SK-N-SH (cell line): ENCODE results near the gene METTL24. TPM values are rescaled to one million over a fixed set of nuclear protein-coding genes. Genes with fewer than 3 reads are reported as not detected.

Experiments used
- CTCF ChIA-PET: fragments of 300-600, 350-600 bp; formaldehyde crosslinking; extraction: SDS; loops from one replicate; lab custom pipeline; 2021; lab: Yijun Ruan, JAX
- POLR2A ChIA-PET: fragments of 350-600 bp; sonication (Branson Sonifier 250); formaldehyde crosslinking; extraction: SDS; loops from one replicate; lab custom pipeline; 2020; ENCODE audit warnings: antibody characterized with exemption, inconsistent platforms; lab: Yijun Ruan, JAX
- DNase-seq: peaks from one replicate; pipeline ENCODE4 v3.0.0; 2012
- H2AFZ ChIP-seq: fragments of 200-600 bp; sonication (generic); 2 replicates; pipeline ENCODE4 v1.8.1; 2016; ENCODE audit warnings: antibody characterized with exemption, mild to moderate bottlenecking, low read depth
- H3F3A ChIP-seq: fragments of 200-600 bp; sonication (generic); replicated peaks from 2 replicates; pipeline ENCODE3; 2016; ENCODE audit warnings: antibody characterized with exemption, mild to moderate bottlenecking; ENCODE audit not compliant: insufficient read depth
- H3K27ac ChIP-seq, 2 experiments: fragments of 200-500 bp in 1 of 2; fragments of 200-600 bp in 1 of 2; sonication (Bioruptor generic) in 1 of 2; sonication (generic), shearing (Covaris generic) in 1 of 2; 2 replicates each; pipeline versions ENCODE4 v1.5.1 to v1.6.1; 2014 to 2016; ENCODE audit warnings: low read depth in 2 of 2, inconsistent platforms in 1 of 2, low read length in 1 of 2, mild to moderate bottlenecking in 1 of 2, mixed read lengths in 1 of 2
- H3K27me3 ChIP-seq: fragments of 200-600 bp; sonication (generic), shearing (Covaris generic); 2 replicates; pipeline ENCODE4 v1.6.1; 2016; ENCODE audit warnings: mixed run types; ENCODE audit not compliant: insufficient read depth
- H3K36me3 ChIP-seq, 2 experiments: fragments of 200-500 bp in 1 of 2; fragments of 200-600 bp in 1 of 2; sonication (Bioruptor generic) in 1 of 2; sonication (generic) in 1 of 2; replicated peaks in 1 of 2; 2 replicates each; pipeline versions ENCODE3 to v1.5.1; 2014 to 2016; ENCODE audit warnings: low read length in 1 of 2, mild to moderate bottlenecking in 1 of 2; ENCODE audit not compliant: insufficient read depth in 2 of 2, control insufficient read depth in 1 of 2
- H3K4me1 ChIP-seq, 2 experiments: fragments of 200-500 bp in 1 of 2; fragments of 200-600 bp in 1 of 2; sonication (Bioruptor generic) in 1 of 2; sonication (generic), shearing (Covaris generic) in 1 of 2; 2 replicates each; pipeline versions ENCODE4 v1.5.1 to v1.6.1; 2014 to 2016; ENCODE audit warnings: low read depth in 1 of 2, low read length in 1 of 2, mixed run types in 1 of 2; ENCODE audit not compliant: insufficient read depth in 2 of 2, control insufficient read depth in 1 of 2
- H3K4me2 ChIP-seq: fragments of 200-600 bp; sonication (generic), shearing (Covaris generic); 2 replicates; pipeline ENCODE4 v1.6.1; 2017; ENCODE audit warnings: mixed run types
- H3K4me3 ChIP-seq, 2 experiments: fragments of 200-500 bp in 1 of 2; fragments of 200-600 bp in 1 of 2; sonication (Bioruptor generic) in 1 of 2; sonication (generic), shearing (Covaris generic) in 1 of 2; 2 replicates each; pipeline versions ENCODE4 v1.5.1 to v1.8.1; 2014 to 2016; ENCODE audit warnings: low read depth in 2 of 2, inconsistent platforms in 1 of 2, low read length in 1 of 2, mild to moderate bottlenecking in 1 of 2, mixed read lengths in 1 of 2, moderate library complexity in 1 of 2
- H3K79me2 ChIP-seq: fragments of 200-600 bp; sonication (generic); 2 replicates; pipeline ENCODE4 v1.8.1; 2017; ENCODE audit warnings: mild to moderate bottlenecking; ENCODE audit not compliant: insufficient read depth
- H3K9ac ChIP-seq: fragments of 200-600 bp; sonication (generic); 2 replicates; pipeline ENCODE4 v1.6.1; 2017; ENCODE audit warnings: mixed run types
- H3K9me2 ChIP-seq: fragments of 200-600 bp; sonication (generic); 2 replicates; pipeline ENCODE4 v1.6.1; 2017; ENCODE audit warnings: mixed run types
- H3K9me3 ChIP-seq: fragments of 200-600 bp; sonication (generic); 2 replicates; pipeline ENCODE4 v1.6.1; 2017; ENCODE audit warnings: mixed run types, mild to moderate bottlenecking, moderate library complexity
- H4K20me1 ChIP-seq: fragments of 200-600 bp; sonication (generic); 2 replicates; pipeline ENCODE4 v1.6.1; 2017; ENCODE audit warnings: mild to moderate bottlenecking, mixed run types; ENCODE audit not compliant: insufficient read depth
- CHD2 ChIP-seq: fragments of 150-350 bp; IDR thresholded peaks from 2 replicates; pipeline ENCODE4 v1.6.1; 2018; ENCODE audit warnings: low read length; ENCODE audit not compliant: partially characterized antibody
- EZH2phosphoT487 ChIP-seq: fragments of 200-600 bp; sonication (generic); IDR thresholded peaks from 2 replicates; pipeline ENCODE4 v1.6.1; 2017; ENCODE audit warnings: low read depth, mixed run types, mild to moderate bottlenecking, antibody characterized with exemption, moderate library complexity, borderline replicate concordance
- FOXJ3 ChIP-seq: sonication (generic); formaldehyde crosslinking; IDR thresholded peaks from 2 replicates; pipeline ENCODE4 v1.5.1; 2020; ENCODE audit warnings: mild to moderate bottlenecking, missing genetic modification reagents
- FOXM1 ChIP-seq: IDR thresholded peaks from 2 replicates; pipeline ENCODE4 v1.4.0; 2012; ENCODE audit warnings: low read depth, mild to moderate bottlenecking
- GATA2 ChIP-seq: sonication (generic); formaldehyde crosslinking; IDR thresholded peaks from 2 replicates; pipeline ENCODE4 v1.5.0; 2020; ENCODE audit warnings: mild to moderate bottlenecking, missing genetic modification reagents
- JUND ChIP-seq: IDR thresholded peaks from 2 replicates; pipeline ENCODE4 v1.4.0; 2012
- MEF2A ChIP-seq: IDR thresholded peaks from 2 replicates; pipeline ENCODE4 v1.4.0; 2012; ENCODE audit warnings: low read depth, borderline replicate concordance
- NRF1 ChIP-seq: IDR thresholded peaks from 2 replicates; pipeline ENCODE4 v1.6.1; 2012; ENCODE audit warnings: low read depth, mild to moderate bottlenecking, low read length
- RAD21 ChIP-seq: IDR thresholded peaks from 2 replicates; pipeline ENCODE4 v1.6.1; 2012; ENCODE audit warnings: mild to moderate bottlenecking, low read length
- RCOR1 ChIP-seq: fragments of 150-350 bp; IDR thresholded peaks from 2 replicates; pipeline ENCODE4 v1.6.1; 2017; ENCODE audit warnings: antibody characterized with exemption, low read length
- SMC3 ChIP-seq: IDR thresholded peaks from 2 replicates; pipeline ENCODE4 v1.6.1; 2012; ENCODE audit warnings: low read depth, low read length, improper control_type of control experiment
- WGBS: methylation state at CpG from one replicate; pipeline ENCODE4 v1.1.6; 2017; ENCODE audit warnings: low lambda C conversion rate; 5-methylcytosine and 5-hydroxymethylcytosine counted together
- polyA plus RNA-seq, 3 experiments: library from polyadenylated mRNA; depleted of rRNA; stranded (reverse); fragments of >200 nt; gene quantifications; 2 replicates each; pipeline ENCODE4 v1.2.3, GENCODE V29; 2012
- TF ChIP-seq, protein P1 (sequence below): IDR thresholded peaks from 2 replicates; pipeline ENCODE4; 2012
- TF ChIP-seq, protein P2 (sequence below): IDR thresholded peaks from 2 replicates; pipeline ENCODE4 v1.4.0; 2012; ENCODE audit warnings: low read depth
- TF ChIP-seq, protein P3 (sequence below): fragments of 150-350 bp; IDR thresholded peaks from 2 replicates; pipeline ENCODE4 v1.6.1; 2017; ENCODE audit warnings: antibody characterized with exemption, low read length, low read depth, borderline replicate concordance

The METTL24 gene
- polyA plus RNA-seq, 1 of the 3 experiments (the other 2 are of a cell fraction) = not detected

DNA sequence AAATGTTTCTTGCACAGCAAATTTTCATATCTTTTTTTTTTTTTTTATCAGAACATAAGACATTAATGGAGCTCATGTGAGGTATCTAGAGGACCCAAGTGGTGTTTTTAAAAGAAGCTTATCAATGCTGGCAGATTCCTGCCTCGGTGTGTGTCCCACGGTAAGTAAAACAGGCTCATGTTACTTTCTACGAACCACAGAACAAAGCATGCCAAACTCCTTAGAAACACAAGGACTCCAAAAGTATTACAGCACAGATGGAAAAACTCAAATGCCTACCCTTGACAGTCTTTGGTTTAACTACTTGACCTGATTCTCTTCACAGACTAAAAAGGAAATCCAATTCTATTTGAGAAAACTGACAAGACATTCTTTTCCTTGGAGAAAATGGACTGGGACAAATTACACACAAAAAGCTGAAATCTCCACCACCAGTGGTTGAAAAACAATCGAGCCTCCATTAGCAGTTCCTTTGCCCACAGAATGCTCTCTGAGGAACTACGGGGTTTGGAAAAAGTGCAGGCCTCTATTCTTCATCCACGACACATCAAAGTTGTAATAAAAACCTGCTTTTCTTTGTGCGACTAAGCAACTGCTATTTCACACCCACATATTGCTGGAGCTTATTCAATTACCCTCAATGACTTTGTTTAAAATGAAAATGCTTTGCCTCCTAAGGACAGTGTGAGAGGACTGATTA is 5.4 kb downstream of the METTL24 start:
- TF ChIP-seq, protein P1, sequence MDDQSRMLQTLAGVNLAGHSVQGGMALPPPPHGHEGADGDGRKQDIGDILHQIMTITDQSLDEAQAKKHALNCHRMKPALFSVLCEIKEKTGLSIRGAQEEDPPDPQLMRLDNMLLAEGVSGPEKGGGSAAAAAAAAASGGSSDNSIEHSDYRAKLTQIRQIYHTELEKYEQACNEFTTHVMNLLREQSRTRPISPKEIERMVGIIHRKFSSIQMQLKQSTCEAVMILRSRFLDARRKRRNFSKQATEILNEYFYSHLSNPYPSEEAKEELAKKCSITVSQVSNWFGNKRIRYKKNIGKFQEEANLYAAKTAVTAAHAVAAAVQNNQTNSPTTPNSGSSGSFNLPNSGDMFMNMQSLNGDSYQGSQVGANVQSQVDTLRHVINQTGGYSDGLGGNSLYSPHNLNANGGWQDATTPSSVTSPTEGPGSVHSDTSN = 0 out of 2 replicates have a peak, but pooled peaks have one; percentile 14
- TF ChIP-seq RAD21 = no peak
- 63% methylated on average over 7 of the region's 7 CpGs for WGBS
- no peaks in the 10 kb centered on the region for H3K27me3 ChIP-seq
- no peaks in the 10 kb centered on the region for H3K36me3 ChIP-seq
- no peak for DNase-seq
- no peaks in the 10 kb centered on the region for H3K79me2 ChIP-seq
- POLR2A ChIA-PET = no interaction called here
- CTCF ChIA-PET = interaction anchor here (1.5 kb wide), 2 partner anchors 18 to 173 kb away, joined by 3 read pairs; no protein-coding TSS in a partner anchor
- H3F3A ChIP-seq = no peaks in the 10 kb centered on the region
- H3K9ac ChIP-seq = no peak overlapping the region
- no peak overlapping the region for H3K4me2 ChIP-seq
- no peaks in the 10 kb centered on the region for H3K9me2 ChIP-seq
- H3K27ac ChIP-seq = peak overlapping the region in 1 of 2 experiments; percentile 55; a peak in 1 of 4 replicates
- no peaks in the 10 kb centered on the region for H4K20me1 ChIP-seq
- H2AFZ ChIP-seq = no peak overlapping the region
- H3K4me3 ChIP-seq = no peak overlapping the region
- peaks cover 3 to 19% of the 10 kb centered on the region in 2 experiments; a peak in 2 of 4 replicates for H3K4me1 ChIP-seq
- no peaks in the 10 kb centered on the region for H3K9me3 ChIP-seq

DNA sequence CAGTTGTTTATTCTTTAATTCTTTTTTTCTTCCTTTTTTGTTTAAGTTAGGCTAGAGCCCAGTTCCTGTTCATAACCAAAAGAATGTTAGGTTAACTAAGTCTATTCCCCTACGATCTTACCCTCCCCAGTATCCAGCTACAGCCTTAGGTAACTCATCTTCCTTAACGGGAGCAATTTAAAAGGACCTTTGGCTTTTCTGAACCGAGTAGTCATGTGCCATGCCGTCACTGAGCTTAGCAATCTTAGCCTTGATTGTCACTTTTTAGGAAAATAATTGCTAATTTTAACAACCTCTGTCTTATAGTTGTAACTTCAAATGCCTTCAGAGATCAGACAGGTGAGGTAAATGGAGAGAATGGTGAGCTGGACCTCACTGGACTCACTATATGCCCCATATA is 6.2 kb downstream of the METTL24 start:
- Histone ChIP-seq H3K9me2 (no peaks in the 10 kb centered on the region), H4K20me1 (no peaks in the 10 kb centered on the region), H3K27me3 (no peaks in the 10 kb centered on the region), H3K27ac (no peak overlapping the region; a peak in 1 of 4 replicates), H2AFZ (no peak overlapping the region), H3K9me3 (no peaks in the 10 kb centered on the region), H3F3A (no peaks in the 10 kb centered on the region), H3K4me2 (no peak overlapping the region), H3K4me3 (no peak overlapping the region), H3K4me1 (peaks cover 3 to 14% of the 10 kb centered on the region in 2 experiments; a peak in 2 of 4 replicates)
- no peak for DNase-seq
- CTCF ChIA-PET = interaction anchor here (1.5 to 1.6 kb wide), 3 partner anchors 10 to 172 kb away, joined by 3 to 5 read pairs (median 3); no protein-coding TSS in a partner anchor
- TF ChIP-seq FOXM1 (no peak), JUND (no peak), FOXJ3 (CRISPR knock-in tag) (no peak), NRF1 (no peak), MEF2A (no peak), SMC3 (no peak), EZH2phosphoT487 (no peak), CHD2 (no peak), GATA2 (no peak), RCOR1 (no peak)
- TF ChIP-seq, protein P2, sequence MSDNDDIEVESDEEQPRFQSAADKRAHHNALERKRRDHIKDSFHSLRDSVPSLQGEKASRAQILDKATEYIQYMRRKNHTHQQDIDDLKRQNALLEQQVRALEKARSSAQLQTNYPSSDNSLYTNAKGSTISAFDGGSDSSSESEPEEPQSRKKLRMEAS = no peak
- TF ChIP-seq, protein P3, sequence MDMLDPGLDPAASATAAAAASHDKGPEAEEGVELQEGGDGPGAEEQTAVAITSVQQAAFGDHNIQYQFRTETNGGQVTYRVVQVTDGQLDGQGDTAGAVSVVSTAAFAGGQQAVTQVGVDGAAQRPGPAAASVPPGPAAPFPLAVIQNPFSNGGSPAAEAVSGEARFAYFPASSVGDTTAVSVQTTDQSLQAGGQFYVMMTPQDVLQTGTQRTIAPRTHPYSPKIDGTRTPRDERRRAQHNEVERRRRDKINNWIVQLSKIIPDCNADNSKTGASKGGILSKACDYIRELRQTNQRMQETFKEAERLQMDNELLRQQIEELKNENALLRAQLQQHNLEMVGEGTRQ = no peak
- TF ChIP-seq, all 33 proteins: peak for 0
- 79% methylated on average over 4 of the region's 4 CpGs for WGBS
- H3K79me2 ChIP-seq = no peaks in the 10 kb centered on the region
- no peaks in the 10 kb centered on the region for H3K36me3 ChIP-seq
- POLR2A ChIA-PET = no interaction called here
- H3K9ac ChIP-seq = no peak overlapping the region
